GM21737 (cell line): ENCODE results near the gene SLC6A20.

Experiments
- ATAC-seq: cut with Tn5 transposase; IDR thresholded peaks from one replicate; pipeline ENCODE4 v1.9.1; 2021; ENCODE audit warnings: mild to moderate bottlenecking, moderate library complexity; ENCODE audit not compliant: unreplicated experiment

The SLC6A20 gene

DNA sequence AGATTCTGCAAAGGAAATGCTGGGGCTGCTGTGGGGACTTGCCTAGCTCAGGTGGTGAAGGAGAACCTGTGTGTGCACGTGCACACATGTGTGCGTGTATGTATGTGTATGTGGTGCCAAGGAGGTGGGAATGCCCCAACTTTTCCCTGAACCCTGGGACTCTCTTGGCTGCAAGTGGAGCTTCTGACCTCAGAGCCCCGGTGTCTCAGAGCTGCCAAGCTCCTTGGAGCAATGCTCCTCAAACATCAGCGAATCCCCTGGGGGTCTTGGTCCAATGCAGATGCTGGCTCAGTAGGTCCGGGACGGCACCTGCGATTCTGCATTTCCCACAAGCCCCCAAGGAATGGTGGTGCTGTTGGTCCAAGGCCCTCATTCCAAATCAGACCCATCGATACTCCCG, 5.8 kb upstream of the SLC6A20 start:
- no peak for ATAC-seq

- no peak for ATAC-seq
Observed at GRCh38 chr3:45800611-45801010, 4.3 kb upstream of the SLC6A20 start.

- no peak for ATAC-seq
Observed at GRCh38 chr3:45799586-45799985, 3.2 kb upstream of the SLC6A20 start.

- no peak for ATAC-seq
Observed at GRCh38 chr3:45798034-45798433, 1.7 kb upstream of the SLC6A20 start.

DNA sequence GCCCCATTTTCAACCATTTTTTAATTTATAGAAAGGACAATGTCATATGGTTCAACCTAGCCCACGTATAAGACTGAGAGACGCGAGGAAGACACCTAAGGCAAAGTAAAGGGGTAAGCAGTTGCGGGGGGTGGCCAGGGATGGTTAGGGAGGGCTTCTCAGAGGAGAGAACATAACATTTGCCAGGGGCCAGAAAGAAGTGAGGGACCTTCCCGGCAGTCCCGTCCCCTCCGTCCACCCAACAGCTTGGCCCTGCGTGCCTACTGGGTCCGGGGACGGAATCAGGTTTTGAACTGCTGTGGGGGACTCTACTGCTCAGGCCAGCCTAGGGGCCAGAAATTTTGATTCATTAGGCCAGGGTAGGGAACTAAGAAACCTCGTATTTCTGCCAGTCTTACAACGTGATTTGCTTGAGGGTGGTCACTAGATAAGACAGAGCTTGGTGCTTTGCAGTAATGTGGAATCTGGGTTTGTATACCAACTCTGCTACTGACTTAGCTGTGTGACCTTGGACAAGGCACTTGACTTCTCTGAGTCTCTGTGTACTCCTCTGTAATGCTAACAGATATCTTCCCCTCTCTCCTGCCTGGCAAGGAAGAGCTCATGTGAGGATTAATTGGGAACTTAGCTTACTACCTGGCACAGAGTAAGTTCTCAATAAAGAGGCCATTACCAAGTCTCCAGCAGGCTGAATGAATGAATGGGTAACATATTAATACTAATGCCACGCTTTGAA, 734 bp upstream of the SLC6A20 start:
- no peak for ATAC-seq

DNA sequence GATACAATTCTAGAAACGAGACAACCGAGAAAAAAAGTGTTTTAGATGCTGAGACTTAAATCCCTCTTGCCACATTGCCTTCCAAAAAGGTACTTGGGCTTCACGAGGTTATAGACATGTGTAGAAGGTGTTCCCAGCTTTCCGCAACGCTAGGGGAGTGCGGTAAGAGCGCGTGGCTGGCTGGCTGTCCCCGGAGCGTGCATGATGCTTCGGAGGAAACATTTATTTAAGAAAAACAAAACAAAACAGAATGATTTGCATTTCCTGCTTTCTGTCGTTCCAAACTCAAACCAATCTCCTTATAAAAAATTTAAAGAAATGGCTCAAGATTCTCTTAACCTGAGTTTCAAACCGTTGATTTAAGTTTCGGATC, 841 bp downstream of the SLC6A20 start:
- no peak for ATAC-seq

- no peak for ATAC-seq
Observed at GRCh38 chr3:45794660-45795059, 1.7 kb downstream of the SLC6A20 start.

GRCh38 chr3:45794177-45794560, 2.2 kb downstream of the SLC6A20 start:
- ATAC-seq = no peak

DNA sequence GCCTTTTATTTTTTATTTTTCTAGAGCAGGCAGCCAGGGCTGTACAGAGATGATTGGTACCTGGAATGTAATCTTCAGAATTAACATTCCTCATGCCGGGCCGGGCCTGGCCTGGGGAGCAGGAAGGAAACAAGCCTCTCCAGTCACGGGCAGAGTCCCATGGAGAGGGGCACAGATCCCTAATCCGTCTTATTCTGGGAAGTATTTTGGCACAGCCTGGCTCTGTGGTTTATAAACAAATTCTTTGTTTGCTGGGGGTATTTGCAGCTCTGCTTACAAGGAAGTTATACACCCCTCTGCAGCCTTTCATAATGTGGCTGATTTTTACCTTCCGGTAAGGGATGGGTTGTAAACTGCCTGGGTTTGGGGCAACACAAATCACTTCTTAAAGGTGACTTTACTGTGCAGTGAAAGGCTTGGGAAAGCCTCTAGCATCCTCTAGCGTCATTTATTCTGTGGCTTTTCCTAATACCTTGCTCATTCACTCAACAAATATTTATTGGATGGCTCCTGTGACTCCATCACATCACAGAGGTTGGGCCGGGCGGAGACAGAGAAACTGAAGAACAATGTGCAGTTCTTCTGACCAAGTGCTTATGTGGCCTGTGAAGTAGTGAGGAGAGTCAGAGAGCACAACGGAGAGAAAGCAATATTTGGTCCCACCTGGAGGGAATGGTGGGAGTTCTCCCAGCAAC, 2.7 kb downstream of the SLC6A20 start:
- no peak for ATAC-seq

GRCh38 chr3:45792516-45793172, 3.7 kb downstream of the SLC6A20 start:
- no peak for ATAC-seq

DNA sequence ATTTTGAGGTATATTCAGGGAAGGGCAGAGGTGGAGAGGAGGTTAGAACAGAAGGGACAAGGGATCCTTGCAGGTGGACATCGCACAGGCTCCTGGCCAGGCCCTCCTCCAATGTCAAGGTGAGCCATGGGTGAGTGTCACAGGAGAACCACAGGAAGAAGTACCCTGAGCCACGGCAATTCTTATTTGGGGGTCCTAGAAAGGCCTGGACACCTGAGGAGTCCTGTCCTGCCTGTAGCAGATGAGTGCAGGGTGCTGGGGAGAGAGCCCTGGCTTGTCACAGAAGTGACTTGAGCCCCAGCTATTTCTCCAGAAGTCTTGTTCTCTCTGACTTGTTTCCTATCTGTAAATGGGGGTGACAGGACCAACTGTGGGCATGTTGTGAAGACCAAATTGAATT, 4.3 kb downstream of the SLC6A20 start:
- no peak for ATAC-seq

GRCh38 chr3:45790596-45790995, 5.7 kb downstream of the SLC6A20 start:
- no peak for ATAC-seq

GRCh38 chr3:45789235-45789812, 7.0 kb downstream of the SLC6A20 start:
- no peak for ATAC-seq

DNA sequence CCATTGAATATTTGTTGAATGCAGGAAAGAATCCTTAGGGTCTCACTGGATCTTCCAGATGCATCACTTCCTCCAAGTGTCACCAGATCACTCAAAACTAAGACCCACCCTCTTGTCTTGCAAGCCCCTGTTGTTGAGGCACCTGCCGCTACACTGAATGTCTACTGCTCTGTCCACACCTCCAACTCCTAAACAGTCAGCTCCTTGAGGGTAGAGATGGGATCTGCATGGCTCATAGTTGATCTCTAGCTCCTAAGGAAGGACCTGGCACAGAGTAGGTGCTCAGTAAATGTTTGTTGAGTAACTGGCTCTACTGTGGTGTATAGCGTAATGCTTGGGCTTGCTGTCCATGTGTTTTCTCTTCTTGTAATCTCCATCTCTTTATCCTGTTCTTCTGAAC, 8.8 kb downstream of the SLC6A20 start:
- no peak for ATAC-seq

DNA sequence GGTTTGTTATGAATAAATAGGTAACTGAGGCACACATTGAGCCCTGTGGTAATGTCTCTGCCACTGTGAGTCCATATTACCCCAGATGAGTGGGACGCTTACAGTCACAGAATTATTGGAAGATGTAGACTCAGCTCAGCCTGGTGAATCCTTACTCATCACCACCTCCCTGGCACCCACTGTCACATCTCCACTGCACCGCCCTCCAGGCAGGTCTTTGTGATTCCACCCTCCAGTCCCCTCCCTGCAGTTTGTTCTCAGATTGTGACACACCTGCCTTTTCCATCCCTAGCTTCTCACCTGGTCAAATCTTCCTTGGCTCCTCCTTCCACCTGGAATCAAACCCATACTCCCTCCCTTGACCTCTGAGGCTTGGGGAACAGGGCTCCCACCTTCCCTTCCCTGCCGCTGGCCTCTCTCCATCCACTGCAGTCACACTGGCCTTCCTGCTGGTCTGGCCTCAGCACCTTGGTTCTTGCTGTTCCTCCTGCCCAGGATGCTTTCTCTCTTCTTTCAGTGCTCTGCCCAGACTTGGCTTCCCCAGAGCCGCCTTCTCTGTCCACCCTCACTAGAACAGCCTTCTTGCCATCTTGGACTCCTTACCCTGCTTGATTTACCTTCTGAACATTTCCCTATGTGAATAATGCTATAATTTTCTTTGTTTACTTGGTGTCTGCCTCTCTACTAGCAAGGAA, 9.4 kb downstream of the SLC6A20 start:
- no peak for ATAC-seq

DNA sequence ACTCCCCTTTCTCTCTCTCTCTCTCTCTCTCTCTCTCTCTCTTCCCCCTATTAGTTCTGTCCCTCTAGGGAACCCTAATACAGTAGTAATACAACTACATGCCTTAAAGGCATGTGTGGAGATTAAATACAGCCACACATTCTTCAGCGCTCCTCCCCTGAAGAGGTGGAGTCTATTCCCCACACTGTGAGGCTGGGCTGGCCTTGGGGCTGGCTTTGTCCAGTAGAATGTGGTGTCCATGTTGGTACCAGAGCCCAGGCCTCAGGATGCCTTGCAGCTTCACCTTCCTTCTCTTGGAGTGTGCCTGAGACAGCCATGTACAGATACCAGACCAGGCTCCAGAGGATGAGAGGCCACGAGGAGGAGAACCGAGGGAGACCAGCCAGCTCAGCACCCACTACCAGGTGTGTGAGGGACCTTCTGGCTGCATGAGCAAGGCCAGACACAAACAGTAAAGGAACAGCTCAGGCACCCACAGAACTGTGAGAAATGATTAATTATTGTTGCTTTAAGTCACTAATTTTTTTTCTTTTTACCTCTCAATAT, 10.7 kb downstream of the SLC6A20 start:
- ATAC-seq = no peak

DNA sequence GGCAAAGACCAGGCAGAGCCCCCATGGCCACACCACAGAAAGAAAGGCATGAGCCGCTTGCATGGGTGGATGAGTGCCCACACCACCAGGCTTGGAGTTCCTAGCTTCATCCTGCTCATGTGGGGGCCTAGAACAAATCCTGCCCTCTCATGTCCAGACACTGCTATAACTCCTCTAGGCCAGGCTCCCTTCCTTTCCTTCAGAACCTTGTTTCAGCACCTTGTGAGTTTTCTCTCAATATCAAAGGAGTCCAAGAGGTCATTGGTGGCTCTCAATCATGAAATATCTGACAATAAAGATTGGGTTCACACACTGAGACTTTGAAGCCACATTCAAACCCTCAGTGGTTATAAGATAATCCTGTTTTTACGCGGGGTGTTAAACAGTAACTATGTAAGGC, 12.7 kb downstream of the SLC6A20 start:
- no peak for ATAC-seq

GRCh38 chr3:45782381-45782780, 14.0 kb downstream of the SLC6A20 start:
- ATAC-seq = no peak

- ATAC-seq = no peak
Observed at GRCh38 chr3:45781841-45782240, 14.5 kb downstream of the SLC6A20 start.

DNA sequence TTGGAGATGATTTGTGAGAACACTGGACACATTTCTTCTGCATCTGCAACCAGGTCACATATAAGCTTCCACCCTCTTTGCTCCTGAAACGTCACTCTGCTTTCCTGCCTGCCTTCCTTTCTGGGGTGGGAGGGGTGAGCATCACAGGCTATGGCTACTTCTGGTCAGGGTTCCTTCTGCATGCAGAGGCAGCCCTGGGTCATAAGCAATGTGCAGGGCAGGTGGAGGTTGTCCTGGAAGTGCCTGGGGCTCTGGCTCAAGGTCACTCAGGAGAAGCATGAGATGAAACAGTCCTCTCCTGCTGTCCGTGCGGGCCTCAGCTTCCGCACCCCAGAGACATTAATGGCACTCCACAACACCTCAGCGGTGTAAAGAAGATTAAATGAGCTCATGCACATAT, 15.1 kb downstream of the SLC6A20 start:
- ATAC-seq = no peak
